GM13977 (cell line): ENCODE measurements around the gene CDON.

Experiments
- DNase-seq: peaks from one replicate; pipeline ENCODE4 v3.0.0; 2012; ENCODE audit warnings: low spot score
- in situ Hi-C: fragments of 300-500 bp; cut with MboI; formaldehyde crosslinking; loops from one replicate; pipeline ENCODE4 v1.12.0; 2022; ENCODE audit warnings: low sequenced_read_pairs, low pct_unique_long_range_greater_than_20kb, mixed read lengths, inconsistent platforms; ENCODE audit not compliant: unreplicated experiment
- TF ChIP-seq, protein P1 (sequence below): IDR thresholded peaks from 2 replicates; pipeline ENCODE4 v1.5.1; 2012; ENCODE audit warnings: mild to moderate bottlenecking, control low read depth; ENCODE audit not compliant: insufficient read depth; ENCODE audit errors: extremely low read depth, missing control alignments

CDON gene

DNA sequence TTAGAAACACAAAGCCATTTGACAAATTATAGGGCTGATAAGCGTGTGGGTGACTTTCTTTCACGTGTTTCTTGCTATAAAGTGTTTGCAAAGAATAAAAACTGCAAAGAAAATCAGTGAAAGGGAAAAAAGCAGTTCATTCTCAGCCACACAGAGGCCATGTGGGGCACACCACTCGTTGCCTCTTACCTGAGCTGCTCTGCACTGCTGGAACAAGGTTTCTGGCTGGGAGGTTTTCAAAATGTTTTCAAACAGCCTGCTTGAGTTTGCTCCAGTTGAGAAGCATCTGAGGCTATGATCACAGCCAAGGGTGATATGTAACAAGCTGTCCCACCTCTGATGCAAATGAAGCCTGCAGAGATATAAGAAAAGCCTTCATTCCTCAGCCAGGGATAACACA, 131.6 kb downstream of the CDON start:
- DNase-seq: no peak
- in situ Hi-C loops: no loop called here
- TF ChIP-seq, protein P1, sequence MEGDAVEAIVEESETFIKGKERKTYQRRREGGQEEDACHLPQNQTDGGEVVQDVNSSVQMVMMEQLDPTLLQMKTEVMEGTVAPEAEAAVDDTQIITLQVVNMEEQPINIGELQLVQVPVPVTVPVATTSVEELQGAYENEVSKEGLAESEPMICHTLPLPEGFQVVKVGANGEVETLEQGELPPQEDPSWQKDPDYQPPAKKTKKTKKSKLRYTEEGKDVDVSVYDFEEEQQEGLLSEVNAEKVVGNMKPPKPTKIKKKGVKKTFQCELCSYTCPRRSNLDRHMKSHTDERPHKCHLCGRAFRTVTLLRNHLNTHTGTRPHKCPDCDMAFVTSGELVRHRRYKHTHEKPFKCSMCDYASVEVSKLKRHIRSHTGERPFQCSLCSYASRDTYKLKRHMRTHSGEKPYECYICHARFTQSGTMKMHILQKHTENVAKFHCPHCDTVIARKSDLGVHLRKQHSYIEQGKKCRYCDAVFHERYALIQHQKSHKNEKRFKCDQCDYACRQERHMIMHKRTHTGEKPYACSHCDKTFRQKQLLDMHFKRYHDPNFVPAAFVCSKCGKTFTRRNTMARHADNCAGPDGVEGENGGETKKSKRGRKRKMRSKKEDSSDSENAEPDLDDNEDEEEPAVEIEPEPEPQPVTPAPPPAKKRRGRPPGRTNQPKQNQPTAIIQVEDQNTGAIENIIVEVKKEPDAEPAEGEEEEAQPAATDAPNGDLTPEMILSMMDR: no peak

- TF ChIP-seq, protein P1: no peak
- in situ Hi-C loops: no loop called here
- no peak for DNase-seq
Observed at GRCh38 chr11:125930076-125930450, 132.6 kb downstream of the CDON start.

DNA sequence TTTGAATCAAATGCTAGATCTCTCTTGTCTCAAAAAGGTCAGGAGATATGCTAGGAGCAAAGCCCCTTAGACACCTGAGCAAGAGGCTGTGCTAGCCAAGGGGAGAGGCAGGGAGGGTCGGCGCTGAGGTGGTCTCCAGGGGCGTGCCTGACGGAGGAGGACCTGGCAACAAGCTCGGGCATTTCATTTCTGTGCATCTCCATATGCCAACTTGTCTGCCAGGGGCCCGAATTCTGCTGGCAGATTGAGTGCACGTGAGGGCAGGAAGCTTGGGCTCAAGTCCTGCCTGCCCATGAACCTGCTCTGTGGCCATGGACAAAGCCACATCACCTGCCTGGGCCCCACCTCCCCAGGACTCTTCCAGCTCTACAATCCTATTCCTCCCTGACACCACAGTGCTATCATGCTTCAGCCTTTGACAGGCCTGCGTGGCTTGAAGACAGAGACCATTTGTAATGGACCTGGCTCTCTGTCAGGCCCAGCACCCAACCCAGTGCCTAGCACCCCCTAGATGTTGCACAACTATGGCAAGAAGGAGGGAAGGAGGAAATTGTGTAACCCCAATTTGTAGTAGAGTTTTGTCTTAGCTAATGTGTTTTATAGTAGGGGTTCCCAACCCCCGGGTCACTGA, 133.1 kb downstream of the CDON start:
- in situ Hi-C loops: no loop called here
- no peak for DNase-seq
- TF ChIP-seq, protein P1: no peak

- no peak for DNase-seq
- in situ Hi-C loops: no loop called here
- TF ChIP-seq, protein P1: no peak
Observed at GRCh38 chr11:125926682-125927081, 136.0 kb downstream of the CDON start.

DNA sequence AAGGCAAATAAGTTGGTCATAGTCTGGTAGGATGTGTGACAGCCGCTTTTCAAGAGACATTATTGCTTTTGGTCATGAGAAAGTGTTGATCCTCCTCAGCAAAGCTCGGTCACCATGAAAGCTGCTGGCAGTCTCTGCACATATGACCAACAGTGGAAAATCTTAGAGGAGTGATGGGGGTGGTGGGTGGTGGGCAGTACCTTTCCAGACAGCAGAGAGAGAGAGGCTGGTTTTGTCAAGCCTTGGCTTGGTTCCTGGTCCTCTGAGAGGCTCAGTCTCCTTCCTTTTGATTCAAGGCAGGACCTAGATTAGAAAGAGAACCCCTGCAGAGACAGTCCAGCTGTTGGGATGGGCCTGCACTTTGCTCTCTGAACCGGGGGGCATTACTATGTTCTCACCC, 136.9 kb downstream of the CDON start:
- no peak for DNase-seq
- in situ Hi-C loops: no loop called here
- TF ChIP-seq, protein P1: no peak

- DNase-seq: no peak
- TF ChIP-seq, protein P1: no peak
- in situ Hi-C loops: no loop called here
Observed at GRCh38 chr11:125925247-125925740, 137.4 kb downstream of the CDON start.
